Left ventricle myocardium inferior (tissue), 1 donor: ENCODE data around the gene TIMM8B. TPM values are rescaled to one million over a fixed set of nuclear protein-coding genes. Genes with fewer than 3 reads are reported as not detected.
A peak's percentile ranks its signal among the peaks of the same experiment; 100 is the strongest.
"Not testable (repeated sequence)": the region's sequence is repeated elsewhere in the genome, so short reads cannot be mapped to it uniquely, and the experiment has no call there.

ENCODE experiments used
- DNase-seq: peaks from one replicate; pipeline ENCODE4 v3.0.0-alpha.2; 2020
- H3K27ac ChIP-seq: fragments of 200-600 bp; replicated peaks from 2 replicates; pipeline ENCODE4 v1.8.0; 2021
- H3K27me3 ChIP-seq: fragments of 200-600 bp; 2 replicates; pipeline ENCODE4 v1.8.0; 2021; ENCODE audit warnings: low read depth
- H3K36me3 ChIP-seq: fragments of 200-600 bp; 2 replicates; pipeline ENCODE4 v1.8.0; 2021
- H3K4me1 ChIP-seq: fragments of 200-600 bp; 2 replicates; pipeline ENCODE4 v1.8.0; 2021
- H3K4me3 ChIP-seq: fragments of 200-600 bp; 2 replicates; pipeline ENCODE4 v1.8.0; 2021; ENCODE audit warnings: mild to moderate bottlenecking, moderate library complexity
- H3K9me3 ChIP-seq: fragments of 200-600 bp; replicated peaks from 2 replicates; pipeline ENCODE4 v1.8.0; 2021
- CTCF ChIP-seq: fragments of 200-600 bp; IDR thresholded peaks from 2 replicates; pipeline ENCODE4 v1.8.0; 2021; ENCODE audit warnings: antibody characterized with exemption, mild to moderate bottlenecking, borderline replicate concordance
- intact Hi-C: fragments of 100-400 bp; cut with micrococcal nuclease; formaldehyde crosslinking; loops from one replicate; pipeline ENCODE4 v1.11.0; 2022
- total RNA-seq: library from RNA; stranded (reverse); fragmentation: NEBNext Ultra II Directional; extraction: Animal tissue kit (Norgen Biotek cat#: 25700); gene quantifications from one replicate; pipeline ENCODE4 v1.2.1, GENCODE V29; 2021
- donor health status: DM: no; HTN: yes; CAD: no; lungs with severe emphysema.

The TIMM8B gene
- total RNA-seq, 1 donor from 2014 or later, result 189 TPM

GRCh38 chr11:112097734-112098528, 11.4 kb upstream of the TIMM8B start:
- no peaks in the 10 kb centered on the region for H3K9me3 ChIP-seq
- H3K27me3 ChIP-seq, result no peaks in the 10 kb centered on the region
- H3K36me3 ChIP-seq, result peaks cover 54% of the 10 kb centered on the region
- H3K27ac ChIP-seq, result no peak overlapping the region
- no peak for TF ChIP-seq CTCF
- DNase-seq, result no peak
- intact Hi-C loops, result no loop called here
- H3K4me1 ChIP-seq, result peaks cover 6% of the 10 kb centered on the region
- H3K4me3 ChIP-seq, result no peak overlapping the region

GRCh38 chr11:112096194-112096593, 9.6 kb upstream of the TIMM8B start:
- no peak for TF ChIP-seq CTCF
- Histone ChIP-seq H3K4me3 (no peak overlapping the region), H3K27me3 (no peaks in the 10 kb centered on the region), H3K36me3 (peaks cover 71% of the 10 kb centered on the region), H3K4me1 (peaks cover 13% of the 10 kb centered on the region), H3K27ac (no peak overlapping the region), H3K9me3 (no peaks in the 10 kb centered on the region)
- intact Hi-C loops, result no loop called here
- DNase-seq, result no peak

GRCh38 chr11:112095302-112095701, 8.7 kb upstream of the TIMM8B start:
- Histone ChIP-seq H3K36me3 (peaks cover 80% of the 10 kb centered on the region), H3K4me1 (peaks cover 20% of the 10 kb centered on the region)
- H3K27me3 ChIP-seq, H3K4me3 ChIP-seq, H3K9me3 ChIP-seq, H3K27ac ChIP-seq, DNase-seq, intact Hi-C loops: not testable (repeated sequence)

GRCh38 chr11:112087212-112087611, 656 bp upstream of the TIMM8B start:
- intact Hi-C loops, result no loop called here
- Histone ChIP-seq H3K27me3 (no peaks in the 10 kb centered on the region), H3K27ac (peak overlapping the region; percentile 92), H3K4me1 (peaks cover 91% of the 10 kb centered on the region), H3K9me3 (no peaks in the 10 kb centered on the region), H3K36me3 (peaks cover 75% of the 10 kb centered on the region), H3K4me3 (peak overlapping the region; percentile 92)
- no peak for DNase-seq
- TF ChIP-seq CTCF, result no peak

GRCh38 chr11:112085822-112086421, 634 bp downstream of the TIMM8B start:
- H3K4me3 ChIP-seq, result peak overlapping the region; percentile 92
- intact Hi-C loops, result no loop called here
- DNase-seq, result no peak
- TF ChIP-seq CTCF, result no peak
- no peaks in the 10 kb centered on the region for H3K27me3 ChIP-seq
- peak overlapping the region; percentile 92 for H3K27ac ChIP-seq
- H3K4me1 ChIP-seq, result peaks cover 91% of the 10 kb centered on the region
- H3K36me3 ChIP-seq, result peaks cover 74% of the 10 kb centered on the region
- H3K9me3 ChIP-seq, result no peaks in the 10 kb centered on the region

- H3K4me3 ChIP-seq, result no peak overlapping the region
- H3K4me1 ChIP-seq, result peaks cover 59% of the 10 kb centered on the region
- H3K9me3 ChIP-seq, result no peaks in the 10 kb centered on the region
- intact Hi-C loops, result no loop called here
- peak overlapping the region; percentile 71 for H3K27ac ChIP-seq
- H3K36me3 ChIP-seq, result peaks cover 74% of the 10 kb centered on the region
- DNase-seq, result no peak
- H3K27me3 ChIP-seq, result no peaks in the 10 kb centered on the region
- no peak for TF ChIP-seq CTCF
Observed at GRCh38 chr11:112082729-112083128, 3.8 kb downstream of the TIMM8B start.
